GM12891 (cell line): ENCODE measurements around the gene SLIT1.

ENCODE experiments used
- PAX5 ChIP-seq: IDR thresholded peaks from 2 replicates; pipeline ENCODE4 v1.6.1; 2011; ENCODE audit warnings: low read length, moderate library complexity, mild to moderate bottlenecking; ENCODE audit not compliant: insufficient read depth, severe bottlenecking
- POLR2A ChIP-seq: IDR thresholded peaks from 2 replicates; pipeline ENCODE4 v1.6.1; 2011; ENCODE audit warnings: low read depth, low read length, control low read depth
- POLR2AphosphoS5 ChIP-seq: IDR thresholded peaks from 2 replicates; pipeline ENCODE4 v1.6.1; 2011; ENCODE audit warnings: low read depth, low read length, control low read depth
- POU2F2 ChIP-seq: IDR thresholded peaks from 2 replicates; pipeline ENCODE4 v1.6.1; 2011; ENCODE audit warnings: low read depth, mild to moderate bottlenecking, control low read depth, low read length, moderate library complexity
- SPI1 ChIP-seq: IDR thresholded peaks from 2 replicates; pipeline ENCODE4 v1.6.1; 2011; ENCODE audit warnings: low read depth, low read length, control low read depth
- TAF1 ChIP-seq: IDR thresholded peaks from 2 replicates; pipeline ENCODE4 v1.6.1; 2011; ENCODE audit warnings: low read depth, low read length, control low read depth

- TF ChIP-seq POLR2A (no peak), POLR2AphosphoS5 (no peak), TAF1 (no peak), PAX5 (no peak), SPI1 (no peak), POU2F2 (no peak)
Measured at GRCh38 chr10:97179311-97179710, 6.4 kb downstream of the SLIT1 start.
